ENCODE results near the gene NCOR2.
A peak's percentile ranks its signal among the peaks of the same experiment; 100 is the strongest.

The NCOR2 gene

DNA sequence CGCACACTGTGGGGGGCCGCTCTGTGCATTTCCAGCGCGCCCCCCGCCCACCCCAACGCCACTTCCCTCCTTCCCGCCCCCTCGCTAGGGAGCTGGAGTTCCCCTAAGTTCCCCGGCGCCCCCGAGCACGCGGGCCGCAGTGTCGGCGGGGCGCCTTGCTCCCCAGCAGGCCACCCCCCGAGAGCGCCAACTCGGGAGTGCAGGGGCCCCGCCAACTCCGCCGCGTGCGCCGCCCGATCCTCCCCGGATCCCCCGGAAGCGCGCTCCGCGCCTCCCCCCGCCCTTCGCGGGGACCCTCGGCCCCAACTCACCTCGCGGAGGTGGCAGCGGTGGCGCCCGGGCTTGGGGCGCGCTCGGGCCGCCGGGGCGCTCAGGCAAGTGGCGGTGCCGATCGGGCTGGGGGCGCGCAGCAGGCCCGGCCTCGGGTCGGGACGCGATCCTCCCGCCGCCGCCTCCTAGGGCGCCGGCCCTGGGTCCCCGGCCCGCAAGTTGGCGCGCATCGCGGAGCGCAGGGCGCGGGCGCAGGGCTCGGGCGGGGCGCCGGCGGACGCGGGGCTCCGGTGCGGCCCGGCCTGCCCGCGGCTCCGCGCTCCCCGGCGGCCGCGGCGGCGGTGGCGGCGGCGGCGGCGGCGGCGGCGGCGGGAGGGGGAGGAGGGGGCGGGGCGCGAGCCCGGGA is at the start of gene NCOR2:
Gene NCOR2 (minus strand): TSS at position 616 of the 676 bp plus-strand sequence. CDS start 72,361 bp downstream, outside the sequence.
- DNase-seq, result no peak

DNA sequence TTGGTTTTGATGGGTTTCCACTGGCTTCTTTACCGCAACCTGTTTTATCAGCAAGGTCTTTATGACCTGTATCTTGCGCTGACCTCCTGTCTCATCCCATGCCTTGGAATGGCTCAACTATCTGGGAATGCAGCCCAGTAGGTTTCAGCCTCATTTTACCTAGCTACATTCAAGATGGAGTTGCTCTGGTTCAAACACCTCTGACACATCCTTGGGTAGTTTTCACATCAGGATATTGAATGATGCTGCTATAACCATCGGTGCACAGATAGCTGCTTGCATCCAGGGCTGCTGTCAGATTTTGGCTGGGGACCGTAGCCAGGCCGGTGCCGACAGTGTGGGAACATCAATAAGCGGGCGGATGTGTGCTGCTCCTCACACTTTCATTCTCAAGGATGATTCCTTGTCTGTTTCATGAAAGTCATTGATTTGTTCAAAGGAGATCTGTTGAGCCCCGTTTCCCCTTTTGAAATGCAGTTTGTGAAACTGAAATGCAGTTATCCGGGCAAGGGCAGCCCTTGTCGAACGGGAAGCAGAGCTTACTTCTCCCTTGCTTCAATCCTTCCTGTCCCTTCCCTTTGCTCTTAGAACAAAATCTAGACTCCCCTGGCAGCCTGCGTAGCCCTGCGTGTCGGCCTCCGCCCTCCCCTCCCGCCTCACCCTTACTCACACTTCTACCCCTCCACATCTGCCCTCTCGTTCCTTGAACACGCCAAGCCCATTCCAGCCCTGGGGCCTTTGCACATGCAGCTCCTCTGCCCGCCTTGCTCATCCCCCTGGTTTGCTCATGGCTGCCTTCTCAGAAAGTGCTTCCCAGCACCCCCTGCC is 49.2 kb upstream of the NCOR2 start:
- no peak for DNase-seq

DNA sequence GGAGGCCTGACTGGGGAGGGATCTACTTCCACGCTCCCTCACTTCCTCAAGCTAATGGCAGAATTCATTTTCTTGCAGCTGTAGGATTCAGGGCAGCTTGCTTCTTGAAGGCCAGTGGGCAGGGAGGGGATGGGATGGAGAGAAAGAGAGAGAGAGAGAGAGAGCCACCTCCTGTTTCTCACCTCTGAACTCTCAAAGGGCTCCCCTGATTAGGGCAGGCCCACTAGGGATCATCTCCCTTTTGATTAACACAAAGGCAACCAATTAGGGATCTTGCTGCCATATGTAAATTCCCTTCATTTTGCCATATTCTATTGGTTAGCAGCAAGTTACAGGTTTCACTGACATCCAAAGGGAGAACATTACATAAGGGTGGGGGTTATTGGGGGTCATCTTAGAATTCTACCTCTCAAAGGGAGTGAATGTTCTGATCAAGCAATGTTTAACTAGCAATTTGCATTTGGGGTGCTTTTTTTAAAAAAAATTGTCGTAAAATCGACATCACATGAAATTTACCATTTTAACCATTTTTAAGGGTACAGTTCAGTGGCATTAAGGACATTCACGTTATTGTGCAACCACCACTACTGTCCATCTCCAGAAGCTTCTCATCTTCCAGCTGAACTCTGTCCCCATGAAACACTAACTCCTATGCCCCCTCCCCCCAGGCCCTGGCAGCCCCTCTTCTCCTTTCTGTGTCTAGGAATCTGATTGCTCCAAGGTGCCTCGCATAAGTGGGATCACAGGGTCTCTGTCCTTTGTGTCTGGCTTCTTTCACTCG is 47.3 kb upstream of the NCOR2 start:
- no peak for DNase-seq

DNA sequence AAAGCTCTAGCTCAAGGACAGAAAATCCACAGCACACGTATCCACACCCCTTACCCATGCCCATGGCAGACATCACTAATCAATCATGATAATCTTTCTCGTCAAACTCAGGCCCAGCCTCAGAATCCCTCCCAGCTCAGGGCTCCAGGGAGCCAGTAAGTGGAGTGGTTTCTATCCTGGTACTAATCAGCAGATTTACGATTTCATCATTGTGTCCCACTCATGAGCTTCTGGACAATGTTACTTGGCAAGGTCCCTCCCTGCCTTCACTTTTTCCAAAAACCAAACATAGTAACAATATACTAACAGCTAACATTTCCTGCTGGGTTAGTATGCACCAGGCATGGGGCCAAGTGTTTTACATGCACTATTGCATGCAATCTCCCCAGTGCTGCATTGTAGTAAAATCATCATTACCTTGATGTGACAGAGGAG is 45.8 kb upstream of the NCOR2 start:
- no peak for DNase-seq

DNA sequence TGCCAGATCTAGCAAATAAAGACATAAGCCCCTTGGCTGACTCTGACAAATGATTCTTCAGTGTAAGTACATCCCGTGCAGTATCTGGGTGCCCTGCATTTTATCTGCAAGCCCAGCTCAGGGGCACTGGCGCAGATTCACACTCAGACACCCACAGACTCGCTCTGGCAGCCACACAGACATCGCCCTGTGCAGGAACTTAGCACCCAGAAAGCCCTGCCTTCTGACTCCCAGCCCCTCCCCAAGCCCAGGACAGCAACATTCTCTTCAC is 44.9 kb upstream of the NCOR2 start:
- DNase-seq, result no peak

DNA sequence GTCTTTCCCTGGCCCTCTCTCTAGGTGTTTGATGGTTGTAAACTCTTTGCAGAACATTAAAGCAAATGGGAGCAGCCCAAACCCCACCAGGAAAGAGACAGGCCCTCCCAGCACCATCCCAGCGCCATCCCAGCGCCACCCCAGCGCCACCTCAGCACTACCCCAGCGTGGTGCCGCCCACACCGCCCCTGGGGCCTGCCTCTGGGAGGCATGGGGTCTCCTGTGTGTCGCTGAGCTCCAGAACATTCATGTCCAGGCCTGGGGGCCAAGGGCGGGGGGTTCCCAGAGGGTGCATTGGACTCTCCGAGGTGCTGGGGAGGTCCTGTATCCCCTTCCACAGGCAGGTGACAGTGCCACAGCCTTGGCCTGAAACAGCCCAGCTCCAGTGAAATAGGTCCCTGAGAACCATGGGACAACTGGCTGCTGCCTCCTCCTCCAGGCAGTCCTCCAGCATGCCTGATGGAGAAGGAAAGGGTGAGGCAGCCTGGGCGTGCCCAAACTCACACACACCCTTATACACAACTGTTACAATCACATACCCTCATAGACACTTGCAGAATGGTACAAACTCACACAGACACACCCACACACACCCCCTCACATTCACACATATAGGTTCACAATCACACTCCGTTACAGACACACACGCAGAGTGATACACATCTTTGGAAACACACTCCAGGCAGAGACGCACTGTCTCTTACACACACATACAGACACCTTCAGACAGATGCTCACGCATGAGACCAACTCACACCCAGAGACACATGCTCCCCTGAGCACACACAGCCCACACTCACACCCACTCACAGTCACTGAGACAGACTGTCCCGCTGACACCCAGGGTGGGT is 44.4 kb upstream of the NCOR2 start:
- DNase-seq, result no peak

DNA sequence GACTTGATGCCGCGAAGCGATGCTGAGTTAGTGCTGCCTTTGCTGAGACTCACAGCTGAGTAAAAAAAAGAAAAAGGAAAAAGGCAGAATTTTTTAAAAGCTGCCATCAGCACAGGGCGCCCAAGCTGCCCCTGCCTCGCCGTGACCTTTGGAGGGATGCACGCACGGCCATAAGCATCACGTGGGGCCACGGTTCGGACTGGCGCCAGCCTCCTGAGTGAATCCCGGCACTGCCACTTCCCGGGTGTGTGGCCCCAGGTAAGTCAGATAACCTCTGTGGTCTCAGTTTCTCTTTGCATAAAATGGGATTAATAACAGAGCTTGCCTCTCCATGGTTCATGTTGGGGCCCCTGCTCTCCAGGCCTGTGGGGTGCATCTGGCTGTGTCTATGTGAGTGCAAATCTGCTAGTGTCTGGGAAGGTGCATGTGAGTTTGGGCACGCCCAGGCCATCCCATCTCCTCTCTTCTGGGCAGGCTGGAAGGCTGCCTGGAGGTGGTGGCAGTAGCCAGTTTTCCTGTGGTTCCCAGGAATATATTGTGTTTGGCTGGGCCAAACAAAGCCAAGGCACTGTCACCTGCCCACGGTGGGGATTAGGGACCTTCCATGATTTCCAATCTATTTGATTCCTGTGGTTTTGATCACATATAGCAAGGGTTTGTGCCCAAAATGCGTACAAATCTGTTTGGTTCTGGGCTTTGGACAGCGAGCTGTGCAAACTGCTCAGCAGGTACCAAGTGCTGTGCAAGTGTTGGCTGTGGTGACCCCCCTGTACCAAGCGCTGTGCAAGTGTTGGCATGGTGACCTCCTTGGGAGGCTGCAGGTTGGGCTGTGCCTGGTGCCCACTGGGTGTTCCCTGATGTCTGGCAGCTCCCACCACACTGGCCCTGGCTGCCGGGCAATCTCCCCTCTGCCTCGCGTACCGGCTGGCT is 43.5 kb upstream of the NCOR2 start:
- no peak for DNase-seq

DNA sequence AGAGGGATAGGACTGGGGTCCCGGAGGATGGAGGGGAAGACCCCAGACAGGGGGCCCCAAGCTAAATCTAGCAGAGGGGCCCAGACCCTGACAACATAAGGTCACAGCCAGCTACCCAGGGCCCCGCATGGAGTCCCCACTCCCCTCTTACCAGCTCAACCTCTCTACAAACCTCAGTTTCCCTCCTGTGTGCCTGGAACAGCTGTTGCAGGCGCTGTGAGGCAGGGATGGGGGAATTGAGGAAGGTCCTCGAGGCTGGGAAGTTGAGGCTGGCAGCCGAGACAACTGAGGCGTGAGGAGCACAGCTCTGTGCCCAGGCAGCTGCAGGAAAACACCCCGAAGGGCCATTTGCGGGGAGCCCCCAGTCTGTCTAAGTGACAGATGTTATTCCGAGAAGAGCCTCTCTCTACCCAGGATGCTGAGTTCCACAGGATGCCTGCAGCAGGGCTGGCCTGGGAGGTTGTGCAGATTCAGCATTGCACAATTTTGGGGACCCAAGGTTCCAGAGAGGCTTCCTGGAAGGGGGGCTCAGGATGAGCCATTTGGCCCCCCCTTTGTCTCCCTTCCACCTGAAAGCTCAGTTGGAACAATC is 42.7 kb upstream of the NCOR2 start:
- no peak for DNase-seq

DNA sequence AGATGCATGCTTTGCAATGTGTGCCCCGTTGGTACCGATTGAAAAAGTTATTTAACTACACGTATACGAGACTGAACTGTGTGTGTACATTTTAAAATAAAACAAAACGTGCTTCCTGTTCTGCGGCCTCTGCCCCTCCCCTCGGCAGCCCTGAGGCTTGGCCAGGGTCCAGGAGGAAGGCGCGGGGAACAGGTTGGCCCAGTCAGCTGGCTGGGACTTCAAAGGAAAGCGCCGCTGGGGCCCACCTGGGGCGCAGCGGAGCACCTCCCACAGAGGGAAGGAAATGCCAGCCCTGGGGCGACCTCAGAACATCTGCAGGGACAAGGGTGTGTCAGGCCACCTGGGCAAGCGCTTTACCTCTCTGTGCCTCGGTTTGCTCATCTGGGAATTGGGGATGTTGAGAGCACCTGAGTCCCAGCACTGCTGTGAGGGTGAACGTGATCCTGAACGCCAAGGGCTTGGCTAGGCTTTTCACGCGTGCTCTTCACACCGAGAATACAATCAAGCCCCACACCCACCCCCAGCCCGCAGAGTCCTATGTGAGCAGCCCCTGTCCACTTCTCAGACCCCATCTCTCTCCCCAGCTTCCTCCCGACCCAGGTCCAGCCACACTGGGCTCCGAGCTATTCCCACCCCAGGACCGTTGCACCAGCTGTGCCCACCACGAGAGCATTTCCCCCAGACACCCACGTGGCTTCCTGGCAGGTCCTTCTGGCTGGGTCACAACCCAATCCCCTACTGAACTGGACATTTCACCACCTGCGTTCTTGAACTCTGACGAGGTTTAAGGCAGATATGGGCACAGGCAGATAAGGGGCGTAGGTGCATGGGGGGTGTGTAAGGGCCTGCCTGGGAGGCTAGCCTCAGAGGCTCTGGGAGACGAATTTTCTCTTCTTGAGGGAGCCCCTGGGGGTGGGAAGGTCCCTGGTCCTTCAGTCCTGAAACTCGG is 41.9 kb upstream of the NCOR2 start:
- DNase-seq, result peak; percentile 6

DNA sequence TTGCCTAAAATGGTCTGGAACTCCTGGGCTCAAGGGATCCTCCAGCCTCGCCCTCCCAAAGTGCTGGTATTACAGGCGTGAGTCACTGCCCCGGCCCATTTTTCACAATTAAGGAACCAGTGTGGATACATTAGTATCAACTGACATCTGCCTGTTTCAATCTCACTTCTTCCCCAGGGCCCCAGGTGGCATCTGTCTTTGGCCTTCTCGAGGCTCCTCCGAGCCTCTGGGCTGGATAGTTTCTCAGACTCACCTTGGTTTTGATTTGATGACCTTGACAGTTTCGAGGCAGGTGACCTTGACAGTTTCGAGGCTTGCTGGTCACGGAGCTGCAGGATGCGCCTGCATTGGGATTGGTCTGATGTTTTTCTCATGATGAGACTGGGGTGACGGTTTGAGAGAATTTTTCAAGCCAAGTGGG is 41.0 kb upstream of the NCOR2 start:
- DNase-seq, result no peak

DNA sequence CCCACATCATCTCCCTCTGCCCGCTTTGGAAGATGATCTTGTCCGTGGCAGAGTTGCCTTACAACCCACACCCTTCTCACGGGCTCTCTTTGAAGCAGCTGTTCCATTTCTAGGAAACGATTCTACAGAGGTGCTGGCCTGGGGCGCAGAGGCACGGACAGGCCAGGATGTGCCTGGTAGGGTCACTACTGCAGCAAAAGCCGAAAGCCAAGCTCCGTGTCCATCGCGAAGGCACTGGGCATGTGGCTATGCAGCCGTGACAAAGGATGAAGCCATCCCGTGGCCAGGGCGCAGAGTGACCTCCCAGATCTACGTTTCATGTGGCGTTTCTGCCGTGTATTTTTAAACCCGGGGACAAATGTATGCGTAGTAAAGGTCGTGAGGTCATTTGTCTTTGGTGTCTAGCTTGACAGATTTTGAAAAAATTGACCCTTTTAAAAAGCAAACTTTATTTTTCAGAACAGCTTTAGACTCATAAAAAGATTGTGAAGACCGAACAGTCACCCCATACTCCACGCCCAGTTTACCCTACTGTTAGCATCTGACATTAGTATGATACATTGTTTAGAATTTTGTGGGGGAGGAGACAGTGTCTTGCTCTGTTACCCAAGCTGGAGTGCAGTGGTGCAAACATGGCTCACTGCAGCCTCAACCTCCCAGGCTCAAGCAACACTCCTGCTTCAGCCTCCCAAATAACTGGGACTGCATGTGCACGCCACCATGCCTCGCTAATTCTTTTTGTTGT is 40.4 kb upstream of the NCOR2 start:
- peak; percentile 4 for DNase-seq

DNA sequence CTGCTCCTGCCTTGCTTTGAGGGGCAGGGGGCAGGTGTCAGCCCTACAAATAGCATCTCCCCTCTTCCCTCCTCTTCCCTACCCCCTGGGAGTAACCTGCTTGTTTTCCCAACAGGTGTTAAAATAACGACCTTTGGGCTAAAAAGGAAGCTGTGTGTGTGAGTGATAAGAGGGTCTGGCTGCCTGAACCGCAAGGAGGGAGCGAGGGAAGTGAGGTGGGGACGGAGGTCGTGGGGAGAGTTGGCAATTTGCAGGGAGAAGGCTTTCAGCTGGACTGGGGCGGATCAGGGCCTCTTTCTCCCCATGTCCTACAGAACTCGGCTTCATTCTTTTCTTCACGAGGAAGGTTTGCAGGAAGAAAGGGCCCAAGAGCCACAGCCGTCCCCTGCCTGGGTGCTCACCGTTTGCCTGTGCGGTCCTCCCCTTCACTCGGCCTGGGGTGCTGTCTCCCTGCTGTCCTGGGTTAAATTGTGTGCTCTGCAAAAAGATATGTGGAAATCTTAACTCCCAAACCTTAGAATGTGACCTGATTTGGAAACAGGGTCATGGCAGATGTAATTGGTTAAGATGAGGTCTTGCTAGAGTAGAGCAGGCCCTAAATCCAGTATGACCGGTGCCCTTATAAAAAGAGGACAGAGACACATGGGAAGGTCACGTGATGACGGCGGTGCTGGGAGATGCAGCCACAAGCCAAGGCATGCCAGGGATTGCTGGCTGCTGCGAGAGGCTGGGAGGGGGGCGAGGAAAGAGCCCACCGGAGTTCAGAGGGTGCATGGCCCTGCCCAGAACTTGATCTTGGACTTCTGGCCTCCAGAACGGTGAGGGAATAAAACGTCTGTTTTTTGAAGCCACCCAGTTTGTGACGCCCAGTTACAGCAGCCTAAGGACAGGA is 38.7 kb upstream of the NCOR2 start:
- no peak for DNase-seq

DNA sequence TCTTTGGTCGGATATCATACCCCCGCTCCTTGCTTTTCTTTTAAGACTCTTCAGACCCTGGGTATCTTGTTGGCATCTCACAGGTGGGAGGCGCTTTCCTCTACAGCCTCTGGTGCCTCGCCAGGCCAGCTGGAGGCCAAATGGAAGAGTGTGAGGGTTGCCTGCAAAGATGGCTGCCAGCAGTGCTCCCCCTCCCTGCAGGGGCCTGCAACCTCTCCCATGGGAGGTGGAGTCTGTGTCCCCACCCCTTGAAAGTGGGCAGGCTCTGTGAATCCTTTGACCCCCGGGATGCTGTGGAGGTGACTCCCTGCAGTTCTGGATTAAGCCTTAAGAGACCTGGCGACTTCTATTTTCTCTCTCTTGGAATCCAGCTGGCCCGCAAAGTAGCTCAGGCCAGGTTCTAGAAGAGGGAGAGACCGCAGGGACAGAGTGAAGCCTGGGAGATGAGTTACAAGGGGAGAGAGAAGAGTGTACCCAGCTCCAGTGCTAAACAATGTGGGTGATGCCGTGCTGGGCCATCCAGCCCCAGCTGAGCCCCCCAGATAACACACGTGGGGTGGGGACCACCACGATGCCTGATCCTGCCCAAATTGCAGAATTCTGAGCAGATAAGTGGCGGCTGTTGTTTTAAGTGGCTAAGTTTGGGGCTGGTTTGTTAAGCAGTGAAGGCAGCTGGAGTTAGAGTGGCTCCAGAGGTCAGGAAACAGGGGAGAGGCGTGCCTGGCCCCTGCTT is 37.9 kb upstream of the NCOR2 start:
- no peak for DNase-seq

DNA sequence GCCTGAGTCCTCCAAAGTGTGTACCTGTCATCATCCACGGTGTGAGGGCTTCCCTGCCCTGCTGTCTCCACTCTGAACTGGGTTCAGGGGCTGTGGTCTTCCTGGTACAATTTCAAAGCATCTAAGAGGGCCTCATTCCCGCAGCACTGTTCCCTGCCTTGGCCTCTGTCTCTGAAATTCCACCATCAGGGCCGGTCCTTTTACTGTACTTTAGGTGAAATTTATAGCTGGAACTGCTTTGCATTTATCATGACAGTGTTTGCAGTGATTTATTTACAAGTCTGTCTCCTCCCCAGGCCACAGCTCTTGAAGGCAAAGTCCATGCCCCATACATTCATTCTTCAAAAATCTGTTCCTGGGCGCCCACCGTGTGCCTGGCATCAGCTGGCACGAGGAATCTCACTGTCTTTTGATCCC is 36.9 kb upstream of the NCOR2 start:
- no peak for DNase-seq

DNA sequence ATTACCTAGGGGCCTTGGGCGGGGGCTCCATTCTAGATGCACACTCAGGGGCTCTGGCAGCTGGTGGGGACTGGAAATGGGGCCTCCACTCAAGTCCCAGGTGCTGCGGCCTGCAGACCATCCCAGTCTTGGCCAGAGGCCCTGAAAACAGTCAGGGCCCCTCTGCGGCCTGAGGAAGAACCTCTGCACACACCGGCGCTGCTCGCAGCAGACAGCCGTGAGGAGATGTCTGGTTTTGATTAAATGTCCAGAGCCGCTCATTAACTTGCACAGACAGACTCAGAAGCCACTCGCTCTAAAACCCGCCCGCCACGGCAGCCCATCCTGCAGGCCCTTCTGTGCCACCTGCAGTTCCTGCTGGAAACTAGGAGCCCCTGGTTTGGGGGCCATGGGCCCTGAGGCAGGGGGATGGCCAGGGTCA is 36.4 kb upstream of the NCOR2 start:
- no peak for DNase-seq

DNA sequence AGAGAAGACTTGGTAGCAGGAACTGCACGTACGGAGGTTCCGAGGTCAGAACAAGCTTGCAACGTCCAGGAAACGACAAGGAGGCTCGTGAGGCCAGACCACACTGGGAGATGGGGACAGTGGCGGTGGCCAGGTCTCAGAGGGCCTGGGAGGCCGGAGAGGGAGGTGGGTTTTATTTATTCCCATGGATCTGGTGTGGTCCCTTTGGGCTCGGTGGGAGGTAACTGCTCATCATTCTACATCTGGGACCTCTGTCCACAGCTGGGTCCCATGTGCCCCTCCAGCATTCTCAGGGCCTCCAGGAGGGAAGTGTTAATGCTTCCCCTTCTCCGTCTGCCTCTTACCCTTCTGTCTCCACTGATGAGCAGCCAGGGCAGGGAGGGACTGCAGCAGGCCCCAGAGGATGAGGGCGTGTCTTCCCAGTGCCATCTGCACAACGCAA is 35.7 kb upstream of the NCOR2 start:
- no peak for DNase-seq

DNA sequence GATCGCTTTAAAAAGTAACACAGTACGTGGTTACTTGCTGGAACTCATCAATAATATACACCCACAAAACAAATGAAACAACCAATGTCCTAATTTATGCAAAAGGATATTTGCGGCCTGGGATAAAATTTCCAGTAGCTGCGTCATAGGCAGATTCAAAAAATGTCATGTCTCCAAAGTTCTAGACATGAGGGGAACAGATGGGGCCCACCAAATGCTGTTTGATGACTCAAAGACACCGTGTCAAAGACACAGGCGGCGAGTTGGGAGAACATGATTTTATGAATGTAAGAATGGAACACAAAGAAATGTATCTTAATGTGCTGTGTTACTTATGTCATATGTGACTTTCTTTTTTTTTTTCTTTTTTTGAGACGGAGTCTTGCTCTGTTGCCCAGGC is 34.3 kb upstream of the NCOR2 start:
- DNase-seq, result no peak

All from kidney glomerular epithelial cell (primary cell).